Caco-2 (cell line): ENCODE measurements around the gene TMEM17. TPM values are rescaled to one million over a fixed set of nuclear protein-coding genes. Genes with fewer than 3 reads are reported as not detected.

ENCODE experiments used
- BruUV-seq: library from RNA; stranded (reverse); fragments of 400-500 nt; replicated peaks from 2 replicates; lab custom pipeline; 2021; lab: Mats Ljungman, UMichigan
- CTCF ChIA-PET: fragments of 300-600 bp; sonication (Branson Sonifier 250); formaldehyde crosslinking; loops from one replicate; lab custom pipeline; 2022; ENCODE audit warnings: antibody characterized with exemption; lab: Charles Lee
- POLR2A ChIA-PET: fragments of 300-600 bp; sonication (Branson Sonifier 250); formaldehyde crosslinking; loops from one replicate; lab custom pipeline; 2022; ENCODE audit warnings: antibody characterized with exemption; lab: Charles Lee
- DNase-seq, 2 experiments: peaks; one replicate each; pipeline versions ENCODE4 v3.0.0 to v3.0.0-alpha.2; 2020 to 2022
- H3K27me3 ChIP-seq: replicated peaks from 2 replicates; pipeline ENCODE4 v1.6.0; 2011; ENCODE audit warnings: low read length; ENCODE audit not compliant: control insufficient read depth, insufficient read depth
- H3K36me3 ChIP-seq: 2 replicates; pipeline ENCODE4 v1.5.1; 2011; ENCODE audit warnings: low read length; ENCODE audit not compliant: control insufficient read depth, insufficient read depth
- H3K4me1 ChIP-seq: fragments of 250-450 bp; sonication (Bioruptor Pico); 2 replicates; pipeline ENCODE4 v1.5.1; 2020; ENCODE audit warnings: mild to moderate bottlenecking
- H3K4me3 ChIP-seq: 2 replicates; pipeline ENCODE4 v1.5.1; 2011; ENCODE audit warnings: low read depth, mild to moderate bottlenecking, control low read depth, low read length
- H3K9me3 ChIP-seq: fragments of 250-450 bp; sonication (Bioruptor Pico); 2 replicates; pipeline ENCODE4 v1.5.1; 2020; ENCODE audit warnings: mild to moderate bottlenecking, moderate library complexity
- H3K27ac Mint-ChIP-seq: one replicate; pipeline ENCODE4 v1.8.0; 2022; ENCODE audit warnings: mixed read lengths; ENCODE audit not compliant: unreplicated experiment
- H3K27me3 Mint-ChIP-seq: one replicate; pipeline ENCODE4 v1.8.0; 2022; ENCODE audit warnings: mixed read lengths; ENCODE audit not compliant: insufficient read depth, unreplicated experiment
- H3K36me3 Mint-ChIP-seq: one replicate; pipeline ENCODE4 v1.8.0; 2022; ENCODE audit warnings: mild to moderate bottlenecking, mixed read lengths; ENCODE audit not compliant: insufficient read depth, unreplicated experiment
- H3K4me1 Mint-ChIP-seq: one replicate; pipeline ENCODE4 v1.8.0; 2022; ENCODE audit warnings: low read depth, mixed read lengths; ENCODE audit not compliant: unreplicated experiment
- H3K4me3 Mint-ChIP-seq: one replicate; pipeline ENCODE4 v1.8.0; 2022; ENCODE audit warnings: mild to moderate bottlenecking, moderate library complexity, mixed read lengths; ENCODE audit not compliant: unreplicated experiment
- H3K9me3 Mint-ChIP-seq: one replicate; pipeline ENCODE4 v1.8.0; 2022; ENCODE audit warnings: mixed read lengths; ENCODE audit not compliant: unreplicated experiment
- CTCF ChIP-seq, 2 experiments: fragments of 200-600 bp in 1 of 2; IDR thresholded peaks; 1 replicate in 1 of 2; 2 replicates in 1 of 2; pipeline versions ENCODE4 v1.5.1 to v1.8.0; 2011 to 2022; ENCODE audit warnings: antibody characterized with exemption in 1 of 2, control low read depth in 1 of 2, inconsistent platforms in 1 of 2, low read depth in 1 of 2, low read length in 1 of 2, mild to moderate bottlenecking in 1 of 2, moderate library complexity in 1 of 2; ENCODE audit not compliant: insufficient read depth in 1 of 2, severe bottlenecking in 1 of 2, unreplicated experiment in 1 of 2
- intact Hi-C: fragments of 100-400 bp; cut with micrococcal nuclease; formaldehyde crosslinking; loops from one replicate; pipeline ENCODE4 v1.10.0; 2022; ENCODE audit not compliant: unreplicated experiment
- total RNA-seq: library from RNA; stranded (reverse); gene quantifications from 2 replicates; pipeline ENCODE4 v1.2.3, GENCODE V29; 2022

Gene TMEM17
- total RNA-seq, 1 experiment from 2014 or later, result 3.3 TPM

- ChIA-PET POLR2A (no interaction called here), CTCF (no interaction called here)
- TF ChIP-seq CTCF (IDR thresholded peaks at IDR 0.05; ENCODE audit: insufficient read depth in 1 of 2, low read depth in 1 of 2, low read length in 1 of 2, severe bottlenecking in 1 of 2, unreplicated experiment in 1 of 2), result no peak
- Histone ChIP-seq H3K4me3 (no peak overlapping the region), H3K4me1 (0 out of 2 replicates have a peak, but pooled peaks cover 5% of the 10 kb centered on the region), H3K36me3 (peaks cover 2% of the 10 kb centered on the region; the same call in 1 of the 2 replicates), H3K9me3 (peaks cover 13% of the 10 kb centered on the region), H3K27me3 (no peaks in the 10 kb centered on the region)
- Mint-ChIP-seq H3K27me3 (no peaks in the 10 kb centered on the region), H3K9me3 (peaks cover 39% of the 10 kb centered on the region), H3K36me3 (peaks cover 8% of the 10 kb centered on the region), H3K4me1 (peaks cover 17% of the 10 kb centered on the region), H3K27ac (no peak overlapping the region), H3K4me3 (no peak overlapping the region)
- intact Hi-C loops, result no loop called here
- no peak for DNase-seq
- no TSS peak for BruUV-seq
These were observed 23.8 kb upstream of the TMEM17 start for GRCh38 chr2:62529758-62530157.

- H3K4me3 ChIP-seq, result no peak overlapping the region
- Mint-ChIP-seq H3K36me3 (no peaks in the 10 kb centered on the region), H3K4me1 (peaks cover 17% of the 10 kb centered on the region), H3K9me3 (peaks cover 38% of the 10 kb centered on the region), H3K27me3 (no peaks in the 10 kb centered on the region), H3K4me3 (no peak overlapping the region), H3K27ac (no peak overlapping the region)
- no peaks in the 10 kb centered on the region for H3K27me3 ChIP-seq
- ChIA-PET CTCF (no interaction called here), POLR2A (no interaction called here)
- H3K4me1 ChIP-seq, result 0 out of 2 replicates have a peak, but pooled peaks cover 5% of the 10 kb centered on the region
- BruUV-seq, result no TSS peak
- DNase-seq, result no peak
- no peak for TF ChIP-seq CTCF (IDR thresholded peaks at IDR 0.05; ENCODE audit: insufficient read depth in 1 of 2, low read depth in 1 of 2, low read length in 1 of 2, severe bottlenecking in 1 of 2, unreplicated experiment in 1 of 2)
- intact Hi-C loops, result no loop called here
- H3K36me3 ChIP-seq, result no peaks in the 10 kb centered on the region
- peaks cover 11% of the 10 kb centered on the region; the same call in 1 of the 2 replicates for H3K9me3 ChIP-seq
These were observed 21.6 kb upstream of the TMEM17 start for GRCh38 chr2:62527478-62528210.

GRCh38 chr2:62526531-62527381, 20.8 kb upstream of the TMEM17 start:
- H3K9me3 ChIP-seq, result peaks cover 18% of the 10 kb centered on the region; the same call in 1 of the 2 replicates
- Mint-ChIP-seq H3K27me3 (no peaks in the 10 kb centered on the region), H3K27ac (no peak overlapping the region), H3K4me1 (peaks cover 17% of the 10 kb centered on the region), H3K36me3 (no peaks in the 10 kb centered on the region), H3K9me3 (peaks cover 32% of the 10 kb centered on the region), H3K4me3 (no peak overlapping the region)
- BruUV-seq, result no TSS peak
- TF ChIP-seq CTCF (IDR thresholded peaks at IDR 0.05; ENCODE audit: insufficient read depth in 1 of 2, low read depth in 1 of 2, low read length in 1 of 2, severe bottlenecking in 1 of 2, unreplicated experiment in 1 of 2), result no peak
- no peak for DNase-seq
- H3K36me3 ChIP-seq, result no peaks in the 10 kb centered on the region
- intact Hi-C loops, result no loop called here
- H3K27me3 ChIP-seq, result no peaks in the 10 kb centered on the region
- no peak overlapping the region for H3K4me3 ChIP-seq
- ChIA-PET CTCF (no interaction called here), POLR2A (no interaction called here)
- H3K4me1 ChIP-seq, result 0 out of 2 replicates have a peak, but pooled peaks cover 5% of the 10 kb centered on the region
